Measurements from ENCODE around the gene GAK. TPM values are rescaled to one million over a fixed set of nuclear protein-coding genes. Genes with fewer than 3 reads are reported as not detected.

GAK gene
- total and polyA plus RNA-seq, 2 of the 13 experiments (the other 11 are each of a cell fraction or from before 2014, with no cell fraction given) = 17.5 to 44.3 TPM

- TF ChIP-seq, protein P1, sequence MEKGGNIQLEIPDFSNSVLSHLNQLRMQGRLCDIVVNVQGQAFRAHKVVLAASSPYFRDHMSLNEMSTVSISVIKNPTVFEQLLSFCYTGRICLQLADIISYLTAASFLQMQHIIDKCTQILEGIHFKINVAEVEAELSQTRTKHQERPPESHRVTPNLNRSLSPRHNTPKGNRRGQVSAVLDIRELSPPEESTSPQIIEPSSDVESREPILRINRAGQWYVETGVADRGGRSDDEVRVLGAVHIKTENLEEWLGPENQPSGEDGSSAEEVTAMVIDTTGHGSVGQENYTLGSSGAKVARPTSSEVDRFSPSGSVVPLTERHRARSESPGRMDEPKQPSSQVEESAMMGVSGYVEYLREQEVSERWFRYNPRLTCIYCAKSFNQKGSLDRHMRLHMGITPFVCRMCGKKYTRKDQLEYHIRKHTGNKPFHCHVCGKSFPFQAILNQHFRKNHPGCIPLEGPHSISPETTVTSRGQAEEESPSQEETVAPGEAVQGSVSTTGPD (CRISPR knock-in tag; IDR thresholded peaks at IDR 0.05) = no peak
- TF ChIP-seq TRIM22 (IDR thresholded peaks at IDR 0.05) = no peak
- TF ChIP-seq IRF1 (CRISPR knock-in tag; IDR thresholded peaks at IDR 0.05; ENCODE audit: low read depth) = no peak
- TF ChIP-seq ZIK1 (CRISPR knock-in tag; IDR thresholded peaks at IDR 0.05; ENCODE audit: borderline replicate concordance, low read depth) = no peak
- no peak for TF ChIP-seq NFIB (CRISPR knock-in tag; IDR thresholded peaks at IDR 0.05; ENCODE audit: borderline replicate concordance)
- TF ChIP-seq, protein P2, sequence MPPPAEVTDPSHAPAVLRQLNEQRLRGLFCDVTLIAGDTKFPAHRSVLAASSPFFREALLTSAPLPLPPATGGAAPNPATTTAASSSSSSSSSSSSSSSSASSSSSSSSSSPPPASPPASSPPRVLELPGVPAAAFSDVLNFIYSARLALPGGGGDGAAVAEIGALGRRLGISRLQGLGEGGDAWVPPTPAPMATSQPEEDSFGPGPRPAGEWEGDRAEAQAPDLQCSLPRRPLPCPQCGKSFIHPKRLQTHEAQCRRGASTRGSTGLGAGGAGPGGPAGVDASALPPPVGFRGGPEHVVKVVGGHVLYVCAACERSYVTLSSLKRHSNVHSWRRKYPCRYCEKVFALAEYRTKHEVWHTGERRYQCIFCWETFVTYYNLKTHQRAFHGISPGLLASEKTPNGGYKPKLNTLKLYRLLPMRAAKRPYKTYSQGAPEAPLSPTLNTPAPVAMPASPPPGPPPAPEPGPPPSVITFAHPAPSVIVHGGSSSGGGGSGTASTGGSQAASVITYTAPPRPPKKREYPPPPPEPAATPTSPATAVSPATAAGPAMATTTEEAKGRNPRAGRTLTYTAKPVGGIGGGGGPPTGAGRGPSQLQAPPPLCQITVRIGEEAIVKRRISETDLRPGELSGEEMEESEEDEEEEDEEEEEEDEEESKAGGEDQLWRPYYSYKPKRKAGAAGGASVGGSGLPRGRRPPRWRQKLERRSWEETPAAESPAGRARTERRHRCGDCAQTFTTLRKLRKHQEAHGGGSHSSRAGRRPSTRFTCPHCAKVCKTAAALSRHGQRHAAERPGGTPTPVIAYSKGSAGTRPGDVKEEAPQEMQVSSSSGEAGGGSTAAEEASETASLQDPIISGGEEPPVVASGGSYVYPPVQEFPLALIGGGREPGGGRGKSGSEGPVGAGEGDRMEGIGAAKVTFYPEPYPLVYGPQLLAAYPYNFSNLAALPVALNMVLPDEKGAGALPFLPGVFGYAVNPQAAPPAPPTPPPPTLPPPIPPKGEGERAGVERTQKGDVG (CRISPR knock-in tag; IDR thresholded peaks at IDR 0.05; ENCODE audit: borderline replicate concordance) = no peak
- TF ChIP-seq, protein P3, sequence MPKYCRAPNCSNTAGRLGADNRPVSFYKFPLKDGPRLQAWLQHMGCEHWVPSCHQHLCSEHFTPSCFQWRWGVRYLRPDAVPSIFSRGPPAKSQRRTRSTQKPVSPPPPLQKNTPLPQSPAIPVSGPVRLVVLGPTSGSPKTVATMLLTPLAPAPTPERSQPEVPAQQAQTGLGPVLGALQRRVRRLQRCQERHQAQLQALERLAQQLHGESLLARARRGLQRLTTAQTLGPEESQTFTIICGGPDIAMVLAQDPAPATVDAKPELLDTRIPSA (CRISPR knock-in tag; IDR thresholded peaks at IDR 0.05; ENCODE audit: borderline replicate concordance) = no peak
- TF ChIP-seq, protein P4, sequence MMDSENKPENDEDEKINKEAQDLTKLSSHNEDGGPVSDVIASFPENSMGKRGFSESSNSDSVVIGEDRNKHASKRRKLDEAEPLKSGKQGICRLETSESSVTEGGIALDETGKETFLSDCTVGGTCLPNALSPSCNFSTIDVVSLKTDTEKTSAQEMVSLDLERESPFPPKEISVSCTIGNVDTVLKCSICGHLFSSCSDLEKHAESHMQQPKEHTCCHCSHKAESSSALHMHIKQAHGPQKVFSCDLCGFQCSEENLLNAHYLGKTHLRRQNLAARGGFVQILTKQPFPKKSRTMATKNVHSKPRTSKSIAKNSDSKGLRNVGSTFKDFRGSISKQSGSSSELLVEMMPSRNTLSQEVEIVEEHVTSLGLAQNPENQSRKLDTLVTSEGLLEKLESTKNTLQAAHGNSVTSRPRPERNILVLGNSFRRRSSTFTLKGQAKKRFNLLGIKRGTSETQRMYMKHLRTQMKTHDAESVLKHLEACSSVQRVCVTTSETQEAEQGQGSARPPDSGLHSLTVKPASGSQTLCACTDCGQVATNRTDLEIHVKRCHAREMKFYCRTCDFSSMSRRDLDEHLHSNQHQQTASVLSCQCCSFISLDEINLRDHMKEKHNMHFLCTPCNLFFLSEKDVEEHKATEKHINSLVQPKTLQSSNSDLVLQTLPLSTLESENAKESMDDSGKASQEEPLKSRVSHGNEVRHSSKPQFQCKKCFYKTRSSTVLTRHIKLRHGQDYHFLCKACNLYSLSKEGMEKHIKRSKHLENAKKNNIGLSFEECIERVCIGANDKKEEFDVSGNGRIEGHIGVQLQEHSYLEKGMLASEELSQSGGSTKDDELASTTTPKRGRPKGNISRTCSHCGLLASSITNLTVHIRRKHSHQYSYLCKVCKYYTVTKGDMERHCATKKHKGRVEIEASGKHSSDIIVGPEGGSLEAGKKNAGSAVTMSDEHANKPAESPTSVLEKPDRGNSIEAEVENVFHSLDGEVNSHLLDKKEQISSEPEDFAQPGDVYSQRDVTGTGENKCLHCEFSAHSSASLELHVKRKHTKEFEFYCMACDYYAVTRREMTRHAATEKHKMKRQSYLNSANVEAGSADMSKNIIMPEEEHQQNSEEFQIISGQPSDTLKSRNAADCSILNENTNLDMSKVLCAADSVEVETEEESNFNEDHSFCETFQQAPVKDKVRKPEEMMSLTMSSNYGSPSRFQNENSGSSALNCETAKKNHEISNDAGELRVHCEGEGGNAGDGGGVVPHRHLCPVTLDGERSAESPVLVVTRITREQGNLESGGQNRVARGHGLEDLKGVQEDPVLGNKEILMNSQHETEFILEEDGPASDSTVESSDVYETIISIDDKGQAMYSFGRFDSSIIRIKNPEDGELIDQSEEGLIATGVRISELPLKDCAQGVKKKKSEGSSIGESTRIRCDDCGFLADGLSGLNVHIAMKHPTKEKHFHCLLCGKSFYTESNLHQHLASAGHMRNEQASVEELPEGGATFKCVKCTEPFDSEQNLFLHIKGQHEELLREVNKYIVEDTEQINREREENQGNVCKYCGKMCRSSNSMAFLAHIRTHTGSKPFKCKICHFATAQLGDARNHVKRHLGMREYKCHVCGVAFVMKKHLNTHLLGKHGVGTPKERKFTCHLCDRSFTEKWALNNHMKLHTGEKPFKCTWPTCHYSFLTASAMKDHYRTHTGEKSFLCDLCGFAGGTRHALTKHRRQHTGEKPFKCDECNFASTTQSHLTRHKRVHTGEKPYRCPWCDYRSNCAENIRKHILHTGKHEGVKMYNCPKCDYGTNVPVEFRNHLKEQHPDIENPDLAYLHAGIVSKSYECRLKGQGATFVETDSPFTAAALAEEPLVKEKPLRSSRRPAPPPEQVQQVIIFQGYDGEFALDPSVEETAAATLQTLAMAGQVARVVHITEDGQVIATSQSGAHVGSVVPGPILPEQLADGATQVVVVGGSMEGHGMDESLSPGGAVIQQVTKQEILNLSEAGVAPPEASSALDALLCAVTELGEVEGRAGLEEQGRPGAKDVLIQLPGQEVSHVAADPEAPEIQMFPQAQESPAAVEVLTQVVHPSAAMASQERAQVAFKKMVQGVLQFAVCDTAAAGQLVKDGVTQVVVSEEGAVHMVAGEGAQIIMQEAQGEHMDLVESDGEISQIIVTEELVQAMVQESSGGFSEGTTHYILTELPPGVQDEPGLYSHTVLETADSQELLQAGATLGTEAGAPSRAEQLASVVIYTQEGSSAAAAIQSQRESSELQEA (CRISPR knock-in tag; IDR thresholded peaks at IDR 0.05; ENCODE audit: not compliant biosample characterization) = no peak
- TF ChIP-seq TCF7L2 (IDR thresholded peaks at IDR 0.05; ENCODE audit: low read depth, low read length) = no peak
- no peak for TF ChIP-seq ZNF326 (CRISPR knock-in tag; IDR thresholded peaks at IDR 0.05; ENCODE audit: borderline replicate concordance)
- TF ChIP-seq SETDB1 (CRISPR knock-in tag; IDR thresholded peaks at IDR 0.05; ENCODE audit: borderline replicate concordance) = no peak
These were observed 56.9 kb downstream of the GAK start (continued) for GRCh38 chr4:874971-875817.
